Raji (cell line): Measurements from ENCODE around the gene TSPYL4.

Experiments
- POLR2A ChIP-seq: IDR thresholded peaks from 2 replicates; pipeline ENCODE4 v1.6.1; 2011; ENCODE audit warnings: low read depth, low read length, control low read depth; ENCODE audit not compliant: insufficient read depth

TSPYL4 gene

GRCh38 chr6:116279232-116280160, 25.6 kb upstream of the TSPYL4 start, which contains the start of gene TSPYL1:
Gene TSPYL1 (minus strand): TSS chr6:116279930. CDS start chr6:116279830, 100 bp downstream.
- peak; percentile 89 for TF ChIP-seq POLR2A

DNA sequence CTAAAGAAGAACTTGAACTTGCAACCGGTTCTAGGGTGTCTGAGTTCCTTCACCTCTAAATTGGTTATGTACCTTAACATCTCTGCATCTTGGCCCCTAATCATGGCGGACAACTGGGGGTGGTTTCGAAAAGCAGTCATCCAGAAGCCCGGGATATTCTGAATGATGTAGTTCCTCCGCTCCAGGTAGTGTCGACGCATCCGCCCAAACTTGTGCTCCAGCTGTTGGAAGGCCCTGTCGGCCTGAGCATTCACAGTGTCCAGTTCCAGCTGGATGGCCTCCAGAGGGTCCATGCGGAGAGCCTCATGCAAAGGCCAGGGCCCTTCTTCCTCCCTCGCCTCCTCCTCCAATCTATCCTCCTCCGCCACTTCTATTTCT, 25.0 kb upstream of the TSPYL4 start:
- TF ChIP-seq POLR2A: no peak

- TF ChIP-seq POLR2A: no peak
These were observed 24.6 kb upstream of the TSPYL4 start for GRCh38 chr6:116278481-116278829.

- TF ChIP-seq POLR2A: no peak
These were observed 23.2 kb upstream of the TSPYL4 start for GRCh38 chr6:116277124-116277523.

GRCh38 chr6:116271149-116271708, 17.4 kb upstream of the TSPYL4 start:
- TF ChIP-seq POLR2A: no peak

DNA sequence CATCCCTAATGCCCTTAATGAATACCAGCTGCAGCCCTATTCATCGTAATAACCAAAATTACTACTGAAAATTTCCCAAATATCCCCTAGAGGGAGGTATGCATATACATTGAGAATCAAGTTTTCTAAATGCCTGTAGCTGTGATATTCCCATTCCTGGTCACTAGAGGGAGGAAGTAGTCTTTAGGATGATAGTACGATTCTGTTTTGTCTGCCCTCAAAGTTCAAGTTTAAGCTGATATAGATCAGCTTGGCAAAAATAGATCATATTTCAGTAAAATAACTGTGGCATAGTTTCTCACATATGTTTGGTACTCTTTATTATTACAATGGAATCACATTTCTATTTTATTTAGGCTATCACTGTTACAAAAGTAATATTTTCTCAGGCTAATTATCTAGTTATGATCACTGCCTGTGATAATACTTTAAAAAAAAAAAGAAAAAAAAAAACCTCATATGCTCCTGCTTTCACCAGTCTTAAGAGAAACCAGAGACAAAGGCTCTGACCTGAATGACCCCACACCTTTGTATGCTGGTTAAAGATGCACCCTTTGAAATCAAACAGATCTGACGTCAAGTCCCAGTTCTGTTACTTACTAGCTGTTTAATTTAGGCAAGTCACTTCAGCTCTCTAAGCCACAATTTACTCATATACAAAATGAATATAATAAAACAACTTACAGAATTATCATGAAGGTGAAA, 14.9 kb upstream of the TSPYL4 start:
- no peak for TF ChIP-seq POLR2A

- TF ChIP-seq POLR2A: no peak
These were observed 14.1 kb upstream of the TSPYL4 start for GRCh38 chr6:116267836-116268588.

DNA sequence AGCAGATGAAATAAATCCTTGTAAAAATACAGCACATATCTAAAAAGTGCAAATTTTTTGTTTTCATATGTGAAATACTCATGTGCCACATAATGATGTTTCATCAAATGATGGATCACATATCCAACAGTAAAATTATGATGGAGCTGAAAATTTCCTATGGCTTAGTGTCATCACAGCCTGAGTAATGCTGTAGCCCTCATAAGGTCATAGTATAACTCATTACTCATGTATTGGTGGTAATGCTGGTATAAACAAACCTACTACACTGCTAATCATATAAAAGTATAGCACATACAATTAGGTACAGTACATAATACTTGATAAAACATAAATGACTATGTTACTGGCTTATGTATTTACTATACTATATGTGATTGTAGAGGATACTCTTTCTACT, 12.9 kb upstream of the TSPYL4 start:
- TF ChIP-seq POLR2A: no peak

GRCh38 chr6:116265041-116265829, 11.4 kb upstream of the TSPYL4 start:
- TF ChIP-seq POLR2A: no peak

DNA sequence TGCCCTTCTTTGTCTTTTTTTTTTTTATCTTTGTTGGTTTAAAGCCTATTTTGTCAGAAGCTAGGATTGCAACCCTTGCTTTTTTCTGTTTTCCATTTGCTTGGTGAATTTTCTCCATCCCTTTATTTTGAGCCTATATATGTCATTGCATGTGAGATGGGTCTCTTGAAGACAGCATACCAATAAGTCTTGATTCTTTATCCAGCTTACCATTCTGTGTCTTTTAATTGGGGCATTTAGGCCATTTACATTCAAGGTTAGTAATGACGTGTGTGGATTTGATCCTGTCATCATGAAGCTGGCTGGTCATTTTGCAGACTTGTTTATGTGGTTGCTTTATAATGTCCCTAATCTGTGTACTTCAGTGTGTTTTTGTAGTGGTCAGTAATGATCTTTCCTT, 9.5 kb upstream of the TSPYL4 start:
- TF ChIP-seq POLR2A: no peak

- no peak for TF ChIP-seq POLR2A
These were observed 4.6 kb upstream of the TSPYL4 start for GRCh38 chr6:116258520-116258919.

DNA sequence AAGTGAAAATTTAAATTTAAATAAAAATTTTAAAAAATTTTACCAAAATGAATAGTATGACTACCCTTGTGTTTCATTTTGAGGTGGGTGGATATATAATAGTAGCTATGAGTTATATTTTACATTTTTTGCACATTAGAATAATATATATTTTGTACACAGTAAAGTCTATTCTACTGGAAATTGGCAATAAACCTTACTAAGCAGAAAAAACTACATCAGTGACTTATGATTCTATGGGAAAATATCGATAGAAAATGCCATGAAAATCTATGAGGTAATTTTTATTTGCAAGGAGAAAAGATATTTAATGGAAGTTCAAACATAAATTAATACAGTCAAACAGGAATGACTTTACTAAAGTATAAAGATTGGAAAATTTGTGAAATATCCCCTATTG, 2.8 kb upstream of the TSPYL4 start:
- no peak for TF ChIP-seq POLR2A

DNA sequence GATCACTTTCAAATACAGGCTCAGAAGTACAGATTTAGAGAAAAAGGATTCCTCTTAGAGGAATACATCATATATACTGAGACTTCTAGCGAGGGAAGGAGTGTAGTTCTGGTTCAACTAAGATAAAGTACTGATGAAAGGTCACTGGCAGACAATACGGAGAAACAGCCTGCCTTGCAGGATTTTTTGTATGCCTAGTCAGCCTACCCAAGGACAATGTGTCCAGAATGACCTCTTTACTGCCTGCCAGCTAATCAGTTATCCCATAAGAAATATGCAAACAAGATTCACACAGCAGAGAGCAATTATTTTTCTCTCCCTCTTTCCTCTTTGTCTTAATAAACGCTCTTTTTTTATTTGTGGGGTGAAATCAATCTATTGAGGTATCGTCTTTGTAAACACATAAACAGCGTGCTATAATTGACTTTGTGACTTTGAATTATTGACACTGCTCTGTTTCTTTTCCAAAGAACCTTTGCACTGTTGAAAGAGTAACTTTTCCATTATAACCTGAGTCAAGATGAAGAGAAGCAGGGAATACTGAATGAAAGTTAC, 1.4 kb upstream of the TSPYL4 start:
- TF ChIP-seq POLR2A: no peak
